Transverse colon (tissue), 4 donors: Measurements from ENCODE around the gene ETFBKMT.

Experiments
- CTCF ChIP-seq, 5 experiments: fragments of 200-600 bp in 3 of 5; fragments of 450-650 bp in 2 of 5; sonication (generic) in 3 of 5; IDR thresholded peaks; 1 replicate in 2 of 5; 2 replicates in 3 of 5; pipeline ENCODE4 v1.5.1; 2016 to 2017; ENCODE audit warnings: antibody characterized with exemption in 5 of 5, inconsistent platforms in 3 of 5, mild to moderate bottlenecking in 2 of 5, moderate library complexity in 1 of 5
- EP300 ChIP-seq: sonication (generic); formaldehyde crosslinking; IDR thresholded peaks from one replicate; pipeline ENCODE4 v1.6.1; 2017; ENCODE audit warnings: antibody characterized with exemption, low read depth
- POLR2A ChIP-seq: fragments of 450-650 bp; IDR thresholded peaks from one replicate; pipeline ENCODE4 v1.6.1; 2016; ENCODE audit warnings: antibody characterized with exemption, mild to moderate bottlenecking, moderate library complexity
- POLR2AphosphoS5 ChIP-seq, 3 donors: sonication (generic); formaldehyde crosslinking; IDR thresholded peaks; one replicate each; pipeline ENCODE4 v1.6.1; 2016; ENCODE audit warnings: antibody characterized with exemption in 3 of 3

GRCh38 chr12:31664038-31664437 is 4.5 kb downstream of the ETFBKMT start:
- TF ChIP-seq EP300 = no peak
- no peak for TF ChIP-seq CTCF (IDR thresholded peaks at IDR 0.05)
- no peak for TF ChIP-seq POLR2A
- no peak for TF ChIP-seq POLR2AphosphoS5 (IDR thresholded peaks at IDR 0.05)
